Spleen (tissue), 11 donors: ENCODE results near the gene CYLD. TPM values are rescaled to one million over a fixed set of nuclear protein-coding genes. Genes with fewer than 3 reads are reported as not detected.

ENCODE experiments used
- DNase-seq: peaks from one replicate; pipeline ENCODE4 v3.0.0-alpha.2; 2020
- H3K27ac ChIP-seq, 8 donors: fragments of 200-600 bp; sonication (generic) in 7 of 8; 1 replicate in 4 of 8; 2 replicates in 4 of 8; pipeline versions ENCODE4 v1.5.0 to v1.8.0; 2016 to 2021; ENCODE audit warnings: inconsistent platforms in 4 of 8, mild to moderate bottlenecking in 4 of 8, moderate library complexity in 1 of 8
- H3K27me3 ChIP-seq, 7 donors: fragments of 200-600 bp; sonication (generic) in 6 of 7; replicated peaks in 1 of 7; 1 replicate in 4 of 7; 2 replicates in 3 of 7; pipeline versions ENCODE4 v1.5.0 to v1.8.0; 2016 to 2021; ENCODE audit warnings: inconsistent platforms in 3 of 7, mild to moderate bottlenecking in 1 of 7
- H3K36me3 ChIP-seq, 6 donors: fragments of 200-600 bp; sonication (generic) in 5 of 6; 1 replicate in 4 of 6; 2 replicates in 2 of 6; pipeline versions ENCODE4 v1.5.0 to v1.8.0; 2016 to 2021; ENCODE audit warnings: inconsistent platforms in 2 of 6
- H3K4me1 ChIP-seq, 6 donors: fragments of 200-600 bp; sonication (generic) in 5 of 6; 1 replicate in 3 of 6; 2 replicates in 3 of 6; pipeline versions ENCODE4 v1.5.0 to v1.8.0; 2016 to 2021; ENCODE audit warnings: inconsistent platforms in 3 of 6
- H3K4me3 ChIP-seq, 8 donors: fragments of 200-600 bp; sonication (generic) in 7 of 8; 1 replicate in 4 of 8; 2 replicates in 4 of 8; pipeline versions ENCODE4 v1.5.0 to v1.8.0; 2016 to 2021; ENCODE audit warnings: inconsistent platforms in 4 of 8, mild to moderate bottlenecking in 4 of 8, moderate library complexity in 2 of 8
- H3K9me3 ChIP-seq, 8 donors: fragments of 200-600 bp; sonication (generic) in 7 of 8; 1 replicate in 4 of 8; 2 replicates in 4 of 8; pipeline versions ENCODE4 v1.5.0 to v1.8.0; 2016 to 2021; ENCODE audit warnings: inconsistent platforms in 4 of 8
- POLR2A ChIP-seq, 3 donors: fragments of 450-650 bp; IDR thresholded peaks; one replicate each; pipeline ENCODE4 v1.5.1; 2017; ENCODE audit warnings: antibody characterized with exemption in 3 of 3, mild to moderate bottlenecking in 1 of 3
- POLR2AphosphoS5 ChIP-seq, 3 donors: sonication (generic); formaldehyde crosslinking; IDR thresholded peaks; one replicate each; pipeline ENCODE4 v1.5.1; 2017; ENCODE audit warnings: antibody characterized with exemption in 3 of 3
- WGBS, 5 donors: extraction: QIAGEN DNeasy Blood & Tissue Kit in 3 of 5; methylation state at CpG; one replicate each; pipeline versions ENCODE4 v1.1.5 to v1.1.7; 2013 to 2018; 5-methylcytosine and 5-hydroxymethylcytosine counted together
- intact Hi-C: fragments of 100-400 bp; cut with DNase I; formaldehyde crosslinking; loops from one replicate; pipeline ENCODE4 v1.15.0; 2023; ENCODE audit warnings: low total_unique reads
- polyA plus RNA-seq, 3 donors: library from polyadenylated mRNA; stranded (reverse); fragments of 200-250 nt; gene quantifications; one replicate each; pipeline ENCODE4 v1.2.1, GENCODE V29; 2013
- total RNA-seq, 7 donors: library from RNA; depleted of rRNA in 3 of 7; stranded (reverse); fragments of >200 nt in 3 of 7; fragmentation: NEBNext Ultra II Directional in 4 of 7; extraction: Animal tissue kit (Norgen Biotek cat#: 25700) in 4 of 7; gene quantifications; one replicate each; pipeline versions ENCODE4 v1.1.0 to v1.2.1, GENCODE V29; 2016 to 2021
- TF ChIP-seq, protein P1 (sequence below), 11 experiments: fragments of 200-600 bp in 7 of 11; fragments of 450-650 bp in 4 of 11; sonication (generic) in 4 of 11; IDR thresholded peaks in 8 of 11; conservative IDR thresholded peaks in 3 of 11; 1 replicate in 7 of 11; 2 replicates in 4 of 11; pipeline versions ENCODE4 v1.4.0 to v1.8.0; 2016 to 2021; ENCODE audit warnings: antibody characterized with exemption in 11 of 11, inconsistent platforms in 4 of 11, mild to moderate bottlenecking in 1 of 11
- donor health status: healthy with polysubstance abuse.
- donor health status: DM: no; HTN: no; CAD: no; lungs with moderate emphysema.
- donor health status: DM: no; HTN: no; CAD: no.
- donor health status: Bipolar disorder and iron deficiency.
- donor health status: healthy.
- donor health status: DM: no; HTN: no; CAD: no.
- donor health status: DM: yes; HTN: yes; CAD: no.

Gene CYLD
- total and polyA plus RNA-seq, 10 donors = 19.9 to 133 (median 103) TPM

DNA sequence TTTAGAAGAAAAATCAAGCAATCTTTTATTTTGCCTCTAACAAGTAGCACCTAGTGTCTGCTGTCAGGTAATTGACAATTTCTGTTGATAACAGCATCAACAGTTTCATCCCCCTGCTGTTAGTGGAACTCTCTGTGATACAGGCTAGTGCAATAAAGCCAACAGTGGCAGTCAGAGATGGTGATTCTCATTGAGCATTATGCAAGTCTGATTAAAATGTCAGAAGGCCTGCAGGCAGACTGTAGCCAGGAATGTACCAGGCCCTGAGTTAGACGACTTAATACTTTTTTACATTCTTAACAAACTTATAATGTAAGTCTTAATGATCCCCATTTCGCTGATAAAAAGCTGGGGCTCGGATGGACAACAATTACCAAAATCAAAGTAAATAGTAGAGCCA lies 14.6 kb downstream of the CYLD start:
- no peak for DNase-seq
- Histone ChIP-seq H3K9me3 (no peaks in the 10 kb centered on the region), H3K27me3 (no peaks in the 10 kb centered on the region), H3K4me3 (no peak overlapping the region), H3K27ac (no peak overlapping the region), H3K4me1 (peaks cover 11 to 94% (median 58%) of the 10 kb centered on the region in 6 donors), H3K36me3 (peaks cover 4 to 99% (median 43%) of the 10 kb centered on the region in 6 donors)
- TF ChIP-seq POLR2AphosphoS5 (IDR thresholded peaks at IDR 0.05) (no peak), POLR2A (IDR thresholded peaks at IDR 0.05) (no peak)
- 83 to 96% (median 90%) methylated on average over 3 of the region's 3 CpGs for WGBS, 5 donors
- intact Hi-C loops = no loop called here

- peaks cover 0 to 12% (median 9%) of the 10 kb centered on the region in 8 donors for H3K9me3 ChIP-seq
- no peak for DNase-seq
- peaks cover 8 to 91% (median 70%) of the 10 kb centered on the region in 6 donors for H3K4me1 ChIP-seq
- H3K27me3 ChIP-seq = no peaks in the 10 kb centered on the region
- intact Hi-C loops = no loop called here
- no peak for TF ChIP-seq POLR2AphosphoS5 (IDR thresholded peaks at IDR 0.05)
- TF ChIP-seq, protein P1, sequence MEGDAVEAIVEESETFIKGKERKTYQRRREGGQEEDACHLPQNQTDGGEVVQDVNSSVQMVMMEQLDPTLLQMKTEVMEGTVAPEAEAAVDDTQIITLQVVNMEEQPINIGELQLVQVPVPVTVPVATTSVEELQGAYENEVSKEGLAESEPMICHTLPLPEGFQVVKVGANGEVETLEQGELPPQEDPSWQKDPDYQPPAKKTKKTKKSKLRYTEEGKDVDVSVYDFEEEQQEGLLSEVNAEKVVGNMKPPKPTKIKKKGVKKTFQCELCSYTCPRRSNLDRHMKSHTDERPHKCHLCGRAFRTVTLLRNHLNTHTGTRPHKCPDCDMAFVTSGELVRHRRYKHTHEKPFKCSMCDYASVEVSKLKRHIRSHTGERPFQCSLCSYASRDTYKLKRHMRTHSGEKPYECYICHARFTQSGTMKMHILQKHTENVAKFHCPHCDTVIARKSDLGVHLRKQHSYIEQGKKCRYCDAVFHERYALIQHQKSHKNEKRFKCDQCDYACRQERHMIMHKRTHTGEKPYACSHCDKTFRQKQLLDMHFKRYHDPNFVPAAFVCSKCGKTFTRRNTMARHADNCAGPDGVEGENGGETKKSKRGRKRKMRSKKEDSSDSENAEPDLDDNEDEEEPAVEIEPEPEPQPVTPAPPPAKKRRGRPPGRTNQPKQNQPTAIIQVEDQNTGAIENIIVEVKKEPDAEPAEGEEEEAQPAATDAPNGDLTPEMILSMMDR (IDR thresholded peaks at IDR 0.05 in 8 of 11, conservative IDR thresholded peaks at IDR 0.05 in 3 of 11) = no peak
- TF ChIP-seq POLR2A (IDR thresholded peaks at IDR 0.05) = no peak
- H3K36me3 ChIP-seq = peaks cover 0 to 93% (median 34%) of the 10 kb centered on the region in 6 donors
- H3K4me3 ChIP-seq = no peak overlapping the region
- H3K27ac ChIP-seq = no peak overlapping the region
- WGBS, 5 donors = 44 to 72% (median 62%) methylated on average over 1 of the region's 1 CpG
Measured at GRCh38 chr16:50761267-50761666, 19.4 kb downstream of the CYLD start.

- no peak for DNase-seq
- H3K27ac ChIP-seq = no peak overlapping the region
- WGBS, 5 donors = 68 to 88% (median 75%) methylated on average over 3 of the region's 3 CpGs
- no peak for TF ChIP-seq POLR2A (IDR thresholded peaks at IDR 0.05)
- no peak for TF ChIP-seq POLR2AphosphoS5 (IDR thresholded peaks at IDR 0.05)
- TF ChIP-seq, protein P1 (IDR thresholded peaks at IDR 0.05 in 8 of 11, conservative IDR thresholded peaks at IDR 0.05 in 3 of 11) = no peak
- H3K9me3 ChIP-seq = peaks cover 0 to 19% (median 14%) of the 10 kb centered on the region in 8 donors
- H3K27me3 ChIP-seq = no peaks in the 10 kb centered on the region
- peaks cover 0 to 93% (median 34%) of the 10 kb centered on the region in 6 donors for H3K36me3 ChIP-seq
- peaks cover 3 to 90% (median 60%) of the 10 kb centered on the region in 6 donors for H3K4me1 ChIP-seq
- no peak overlapping the region for H3K4me3 ChIP-seq
- intact Hi-C loops = no loop called here
Measured at GRCh38 chr16:50762241-50762640, 20.4 kb downstream of the CYLD start.

GRCh38 chr16:50763211-50763610 lies 21.3 kb downstream of the CYLD start:
- intact Hi-C loops = no loop called here
- Histone ChIP-seq H3K36me3 (peaks cover 0 to 90% (median 32%) of the 10 kb centered on the region in 6 donors), H3K4me1 (peaks cover 3 to 88% (median 57%) of the 10 kb centered on the region in 6 donors), H3K27me3 (no peaks in the 10 kb centered on the region), H3K27ac (no peak overlapping the region), H3K9me3 (peaks cover 0 to 19% (median 14%) of the 10 kb centered on the region in 8 donors), H3K4me3 (no peak overlapping the region)
- TF ChIP-seq POLR2A (IDR thresholded peaks at IDR 0.05) = no peak
- TF ChIP-seq, protein P1 (IDR thresholded peaks at IDR 0.05 in 8 of 11, conservative IDR thresholded peaks at IDR 0.05 in 3 of 11) = no peak
- TF ChIP-seq POLR2AphosphoS5 (IDR thresholded peaks at IDR 0.05) = no peak
- WGBS, 5 donors = 88 to 94% (median 89%) methylated on average over 2 of the region's 2 CpGs
- DNase-seq = no peak
